WI38 (cell line): ENCODE results near the gene ZC2HC1C.

Experiments used
- H3K4me3 ChIP-seq: 2 replicates; pipeline ENCODE4 v1.5.1; 2011; ENCODE audit warnings: low read depth, mild to moderate bottlenecking, control low read depth, low read length
- TF ChIP-seq, protein P1 (sequence below): IDR thresholded peaks from 2 replicates; pipeline ENCODE4 v1.5.1; 2012; ENCODE audit warnings: low read depth, mild to moderate bottlenecking, control low read depth, low read length

ZC2HC1C gene

DNA sequence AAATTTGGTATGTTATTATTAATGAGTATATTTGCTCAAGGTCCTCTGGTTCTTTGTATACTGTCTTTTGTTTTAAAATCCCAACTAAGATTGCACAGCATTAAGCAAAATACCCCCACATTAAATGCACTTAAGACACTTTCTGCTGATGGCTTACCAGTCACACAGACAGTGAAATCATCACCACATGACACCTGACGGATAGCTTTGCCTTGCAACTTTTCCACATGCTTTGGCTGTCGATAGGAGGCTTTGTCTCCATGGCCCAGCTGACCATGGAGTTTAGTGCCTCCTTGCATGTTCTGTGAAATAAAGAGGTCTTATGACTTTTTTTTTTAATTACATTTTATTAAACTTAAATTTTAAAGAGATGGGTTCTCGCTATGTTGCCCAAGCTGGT lies 37.7 kb downstream of the ZC2HC1C start:
- no peak overlapping the region for H3K4me3 ChIP-seq
- TF ChIP-seq, protein P1, sequence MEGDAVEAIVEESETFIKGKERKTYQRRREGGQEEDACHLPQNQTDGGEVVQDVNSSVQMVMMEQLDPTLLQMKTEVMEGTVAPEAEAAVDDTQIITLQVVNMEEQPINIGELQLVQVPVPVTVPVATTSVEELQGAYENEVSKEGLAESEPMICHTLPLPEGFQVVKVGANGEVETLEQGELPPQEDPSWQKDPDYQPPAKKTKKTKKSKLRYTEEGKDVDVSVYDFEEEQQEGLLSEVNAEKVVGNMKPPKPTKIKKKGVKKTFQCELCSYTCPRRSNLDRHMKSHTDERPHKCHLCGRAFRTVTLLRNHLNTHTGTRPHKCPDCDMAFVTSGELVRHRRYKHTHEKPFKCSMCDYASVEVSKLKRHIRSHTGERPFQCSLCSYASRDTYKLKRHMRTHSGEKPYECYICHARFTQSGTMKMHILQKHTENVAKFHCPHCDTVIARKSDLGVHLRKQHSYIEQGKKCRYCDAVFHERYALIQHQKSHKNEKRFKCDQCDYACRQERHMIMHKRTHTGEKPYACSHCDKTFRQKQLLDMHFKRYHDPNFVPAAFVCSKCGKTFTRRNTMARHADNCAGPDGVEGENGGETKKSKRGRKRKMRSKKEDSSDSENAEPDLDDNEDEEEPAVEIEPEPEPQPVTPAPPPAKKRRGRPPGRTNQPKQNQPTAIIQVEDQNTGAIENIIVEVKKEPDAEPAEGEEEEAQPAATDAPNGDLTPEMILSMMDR = no peak

GRCh38 chr14:75109877-75110276 lies 40.4 kb downstream of the ZC2HC1C start:
- no peak overlapping the region for H3K4me3 ChIP-seq
- TF ChIP-seq, protein P1 = no peak

DNA sequence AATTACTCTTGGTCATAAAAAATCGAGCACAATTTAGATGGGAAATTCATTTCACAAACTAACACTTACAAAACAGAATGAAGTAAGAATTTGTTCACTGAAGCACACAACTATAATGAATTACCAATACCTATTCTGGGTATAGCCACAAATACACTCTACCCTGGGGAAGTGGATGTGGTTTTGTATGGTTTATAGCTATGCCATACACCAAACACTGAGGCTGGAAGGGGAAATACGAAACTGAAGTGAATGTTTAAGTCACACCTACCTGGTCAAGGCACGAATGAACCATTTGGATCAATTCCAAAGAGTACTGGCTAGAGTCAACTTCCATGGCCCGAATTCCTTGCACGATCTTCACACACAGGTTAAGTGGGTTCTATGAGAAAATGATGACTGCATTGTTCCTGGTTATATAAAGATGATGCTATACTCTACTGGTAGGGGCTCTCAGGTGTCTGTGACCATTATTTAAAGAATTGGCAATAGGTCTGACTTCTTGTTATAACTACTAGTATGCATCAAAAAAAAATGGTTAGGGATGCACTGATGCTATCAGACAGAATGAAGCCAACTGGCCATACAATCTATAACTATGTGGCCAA lies 44.6 kb downstream of the ZC2HC1C start:
- TF ChIP-seq, protein P1 = no peak
- no peak overlapping the region for H3K4me3 ChIP-seq

DNA sequence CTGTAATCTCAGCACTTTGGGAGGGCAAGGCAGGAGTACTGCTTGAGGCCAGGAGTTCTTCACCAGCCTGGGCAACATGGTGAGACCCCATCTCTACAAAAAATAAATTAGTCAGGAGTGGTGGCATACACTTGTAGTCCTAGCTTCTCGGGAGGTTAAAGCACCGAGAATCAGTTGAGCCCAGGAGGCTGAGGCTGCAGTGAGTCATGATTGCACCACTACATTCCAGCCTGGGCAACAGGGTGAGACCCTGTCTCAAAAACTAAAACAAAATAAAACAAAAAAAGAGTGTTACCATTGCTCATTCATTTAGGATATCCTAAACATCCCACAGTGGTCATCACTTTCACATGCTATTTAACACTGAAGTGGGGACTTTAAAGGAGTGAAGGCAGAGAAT lies 49.6 kb downstream of the ZC2HC1C start:
- TF ChIP-seq, protein P1 = no peak
- no peak overlapping the region for H3K4me3 ChIP-seq

DNA sequence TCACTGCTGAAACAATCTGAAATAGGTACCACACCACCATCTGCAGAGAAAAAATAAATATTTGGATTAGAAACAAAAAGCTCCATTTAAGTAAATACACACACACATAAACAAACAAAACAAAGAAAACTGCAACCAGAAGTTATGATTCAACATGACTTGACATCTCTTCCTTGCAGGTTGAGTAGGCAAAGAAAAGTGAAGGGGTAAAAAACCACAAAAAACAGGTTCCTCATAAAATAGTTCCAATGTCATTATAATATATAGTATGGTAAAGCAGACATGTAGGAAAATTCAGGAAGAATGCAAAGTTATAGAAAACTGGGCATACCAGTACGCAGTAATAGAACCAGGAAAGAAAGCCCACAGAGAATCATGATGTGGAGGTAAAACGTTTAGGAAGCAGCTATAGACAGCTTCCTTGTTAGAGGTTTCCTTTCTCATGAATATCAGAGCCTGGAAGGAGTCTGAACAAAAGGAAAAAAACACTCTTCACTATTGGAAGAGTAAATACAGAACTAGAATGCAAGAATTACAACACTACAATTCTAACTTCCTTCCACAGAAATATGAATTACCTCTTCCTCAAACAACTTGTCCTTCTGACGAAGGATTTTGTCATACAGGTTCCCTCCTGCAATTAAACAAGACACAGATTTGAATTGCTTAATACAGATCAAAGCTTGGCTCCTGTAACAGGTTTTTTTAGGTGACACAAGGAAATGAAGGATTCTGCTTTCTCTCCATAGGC lies 51.3 kb downstream of the ZC2HC1C start:
- TF ChIP-seq, protein P1 = no peak
- no peak overlapping the region for H3K4me3 ChIP-seq

GRCh38 chr14:75121552-75121951 lies 52.1 kb downstream of the ZC2HC1C start:
- TF ChIP-seq, protein P1 = no peak
- H3K4me3 ChIP-seq = no peak overlapping the region

GRCh38 chr14:75123991-75124390 lies 54.5 kb downstream of the ZC2HC1C start:
- TF ChIP-seq, protein P1 = no peak
- no peak overlapping the region for H3K4me3 ChIP-seq
